ENCODE results near the gene ALAS1.

The ALAS1 gene

DNA sequence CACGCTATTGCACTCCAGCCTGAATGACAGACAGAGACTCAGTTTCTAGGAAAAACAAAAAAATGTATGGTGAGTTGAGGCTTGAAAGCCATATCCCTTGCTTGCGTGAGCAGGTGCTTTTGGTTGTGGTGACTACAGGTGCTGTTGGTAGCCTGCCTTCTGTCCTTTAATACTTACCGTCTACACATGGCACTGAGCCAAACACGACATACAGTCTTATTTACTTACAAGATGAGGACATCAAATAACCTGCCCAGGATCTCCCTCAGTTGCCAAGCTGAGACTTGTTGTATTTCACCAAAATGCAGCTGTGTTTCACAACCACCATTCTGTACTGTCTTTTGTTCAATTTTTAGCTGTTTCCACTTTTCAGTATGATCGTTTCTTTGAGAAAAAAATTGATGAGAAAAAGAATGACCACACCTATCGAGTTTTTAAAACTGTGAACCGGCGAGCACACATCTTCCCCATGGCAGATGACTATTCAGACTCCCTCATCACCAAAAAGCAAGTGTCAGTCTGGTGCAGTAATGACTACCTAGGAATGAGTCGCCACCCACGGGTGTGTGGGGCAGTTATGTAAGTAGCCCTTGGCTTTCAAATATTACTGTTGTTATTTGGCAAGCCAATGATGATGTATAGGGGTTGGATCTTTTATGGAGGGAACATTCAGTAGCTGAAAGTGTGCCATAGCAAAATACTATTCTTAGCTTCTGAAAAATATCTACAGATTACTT is 6.5 kb downstream of the ALAS1 start:
- H3K4me3 ChIP-seq (ENCODE audit: low read length): no peak overlapping the region
- peaks cover 81% of the 10 kb centered on the region for H3K36me3 ChIP-seq (ENCODE audit: control insufficient read depth, low read depth, low read length)
- H3K9ac ChIP-seq (ENCODE audit: low read length): no peak overlapping the region
- H3K27ac ChIP-seq (ENCODE audit: low read length): no peak overlapping the region
- no peaks in the 10 kb centered on the region for H3K9me3 ChIP-seq (ENCODE audit: control insufficient read depth, low read depth, low read length)
- no peaks in the 10 kb centered on the region for H3K27me3 ChIP-seq (ENCODE audit: control insufficient read depth, insufficient read depth, low read length)
- no peaks in the 10 kb centered on the region for H3K4me1 ChIP-seq (ENCODE audit: control insufficient read depth, low read depth, low read length)

DNA sequence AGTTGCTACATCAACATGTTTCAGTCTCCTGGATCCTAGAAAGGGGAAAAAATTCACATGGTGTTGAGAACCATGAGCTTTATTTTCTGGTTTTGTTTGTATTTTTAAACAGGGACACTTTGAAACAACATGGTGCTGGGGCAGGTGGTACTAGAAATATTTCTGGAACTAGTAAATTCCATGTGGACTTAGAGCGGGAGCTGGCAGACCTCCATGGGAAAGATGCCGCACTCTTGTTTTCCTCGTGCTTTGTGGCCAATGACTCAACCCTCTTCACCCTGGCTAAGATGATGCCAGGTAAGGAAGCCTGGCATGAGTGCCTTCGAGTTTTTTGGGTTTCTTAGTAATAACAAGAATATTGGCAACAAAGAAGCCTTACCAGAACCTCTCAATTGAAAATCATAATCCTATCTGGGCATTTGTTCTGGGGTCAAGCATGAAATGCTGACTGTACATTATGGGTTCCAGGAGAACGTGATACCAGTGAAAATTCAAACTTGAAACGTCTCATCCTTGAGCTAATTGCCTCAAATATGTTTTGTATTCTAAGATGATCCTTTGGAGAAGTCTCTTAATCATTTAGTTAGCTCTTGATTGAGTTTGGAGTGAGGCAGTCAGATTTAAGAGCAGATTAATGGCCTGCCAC is 7.9 kb downstream of the ALAS1 start:
- no peak overlapping the region for H3K9ac ChIP-seq (ENCODE audit: low read length)
- peaks cover 86% of the 10 kb centered on the region for H3K36me3 ChIP-seq (ENCODE audit: control insufficient read depth, low read depth, low read length)
- H3K27me3 ChIP-seq (ENCODE audit: control insufficient read depth, insufficient read depth, low read length): no peaks in the 10 kb centered on the region
- no peak overlapping the region for H3K27ac ChIP-seq (ENCODE audit: low read length)
- no peaks in the 10 kb centered on the region for H3K4me1 ChIP-seq (ENCODE audit: control insufficient read depth, low read depth, low read length)
- H3K9me3 ChIP-seq (ENCODE audit: control insufficient read depth, low read depth, low read length): no peaks in the 10 kb centered on the region
- no peak overlapping the region for H3K4me3 ChIP-seq (ENCODE audit: low read length)

DNA sequence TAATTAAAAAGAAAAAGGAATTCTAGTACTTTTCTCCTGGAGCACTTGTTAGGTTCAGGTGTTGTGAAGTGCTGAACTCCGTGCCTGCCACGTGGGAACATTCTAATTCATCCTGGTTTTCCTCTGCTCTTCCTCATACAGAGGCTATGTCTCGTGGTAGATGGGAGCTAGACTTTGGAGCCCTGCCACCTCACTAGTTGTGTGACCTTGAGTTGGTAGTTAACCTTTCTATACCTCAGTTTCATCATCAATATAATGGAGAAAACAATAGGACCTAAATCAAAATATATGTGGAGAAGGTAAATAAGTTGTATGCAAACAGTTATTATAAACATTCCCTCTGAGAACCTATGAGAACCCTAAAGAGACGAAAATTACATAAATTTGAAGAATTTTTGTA is 10.6 kb downstream of the ALAS1 start:
- H3K4me1 ChIP-seq (ENCODE audit: control insufficient read depth, low read depth, low read length): no peaks in the 10 kb centered on the region
- H3K27me3 ChIP-seq (ENCODE audit: control insufficient read depth, insufficient read depth, low read length): no peaks in the 10 kb centered on the region
- H3K36me3 ChIP-seq (ENCODE audit: control insufficient read depth, low read depth, low read length): peaks cover 91% of the 10 kb centered on the region
- no peak overlapping the region for H3K9ac ChIP-seq (ENCODE audit: low read length)
- no peak overlapping the region for H3K27ac ChIP-seq (ENCODE audit: low read length)
- H3K9me3 ChIP-seq (ENCODE audit: control insufficient read depth, low read depth, low read length): no peaks in the 10 kb centered on the region
- no peak overlapping the region for H3K4me3 ChIP-seq (ENCODE audit: low read length)

DNA sequence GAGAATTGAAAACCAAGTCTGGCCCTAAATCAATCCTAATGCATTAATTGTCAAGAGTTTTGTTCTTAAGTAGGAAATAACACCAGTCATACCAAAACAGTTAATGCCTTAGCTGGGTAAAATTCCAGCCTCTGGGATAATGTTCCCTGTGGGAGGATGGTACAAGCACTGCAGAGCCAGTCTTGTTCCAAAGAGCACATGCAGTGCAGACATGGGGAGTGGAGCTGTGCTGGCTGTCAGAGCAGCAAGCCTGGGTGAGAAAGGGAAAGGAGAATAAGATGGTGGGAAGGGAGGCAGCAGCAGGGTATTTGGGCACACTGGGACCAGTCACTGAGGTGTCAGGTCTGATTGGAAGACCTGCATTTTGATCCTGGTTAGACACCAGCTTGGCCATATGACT is 12.1 kb downstream of the ALAS1 start:
- Histone ChIP-seq H3K4me3 (ENCODE audit: low read length) (no peak overlapping the region), H3K4me1 (ENCODE audit: control insufficient read depth, low read depth, low read length) (no peaks in the 10 kb centered on the region), H3K9ac (ENCODE audit: low read length) (no peak overlapping the region), H3K27ac (ENCODE audit: low read length) (no peak overlapping the region), H3K9me3 (ENCODE audit: control insufficient read depth, low read depth, low read length) (no peaks in the 10 kb centered on the region), H3K27me3 (ENCODE audit: control insufficient read depth, insufficient read depth, low read length) (no peaks in the 10 kb centered on the region), H3K36me3 (ENCODE audit: control insufficient read depth, low read depth, low read length) (peaks cover 90% of the 10 kb centered on the region)

DNA sequence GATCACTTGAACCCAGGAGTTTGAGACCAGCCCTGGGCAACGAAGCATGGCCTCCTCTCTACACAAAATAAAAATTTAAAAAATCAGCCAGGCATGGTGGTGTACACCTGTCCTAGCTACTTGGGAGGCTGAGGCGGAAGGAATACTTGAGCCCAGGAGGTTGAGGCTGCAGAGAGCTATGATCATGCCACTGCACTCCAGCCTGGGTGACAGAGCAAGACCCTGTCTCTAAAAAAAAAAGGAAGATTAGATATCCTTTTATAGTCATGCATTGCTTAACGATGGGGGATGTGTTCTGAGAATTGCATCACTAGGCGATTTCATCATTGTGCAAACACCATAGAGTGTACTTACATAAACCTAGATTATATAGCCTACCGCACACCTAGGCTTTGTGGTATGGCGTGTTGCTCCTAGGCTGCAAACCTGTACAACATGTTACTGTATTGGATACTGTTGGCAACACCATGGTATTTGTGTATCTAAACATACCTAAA is 12.6 kb downstream of the ALAS1 start:
- Histone ChIP-seq H3K4me1 (ENCODE audit: control insufficient read depth, low read depth, low read length) (no peaks in the 10 kb centered on the region), H3K27ac (ENCODE audit: low read length) (no peak overlapping the region), H3K4me3 (ENCODE audit: low read length) (no peak overlapping the region), H3K27me3 (ENCODE audit: control insufficient read depth, insufficient read depth, low read length) (no peaks in the 10 kb centered on the region), H3K36me3 (ENCODE audit: control insufficient read depth, low read depth, low read length) (peaks cover 86% of the 10 kb centered on the region), H3K9ac (ENCODE audit: low read length) (no peak overlapping the region), H3K9me3 (ENCODE audit: control insufficient read depth, low read depth, low read length) (no peaks in the 10 kb centered on the region)

DNA sequence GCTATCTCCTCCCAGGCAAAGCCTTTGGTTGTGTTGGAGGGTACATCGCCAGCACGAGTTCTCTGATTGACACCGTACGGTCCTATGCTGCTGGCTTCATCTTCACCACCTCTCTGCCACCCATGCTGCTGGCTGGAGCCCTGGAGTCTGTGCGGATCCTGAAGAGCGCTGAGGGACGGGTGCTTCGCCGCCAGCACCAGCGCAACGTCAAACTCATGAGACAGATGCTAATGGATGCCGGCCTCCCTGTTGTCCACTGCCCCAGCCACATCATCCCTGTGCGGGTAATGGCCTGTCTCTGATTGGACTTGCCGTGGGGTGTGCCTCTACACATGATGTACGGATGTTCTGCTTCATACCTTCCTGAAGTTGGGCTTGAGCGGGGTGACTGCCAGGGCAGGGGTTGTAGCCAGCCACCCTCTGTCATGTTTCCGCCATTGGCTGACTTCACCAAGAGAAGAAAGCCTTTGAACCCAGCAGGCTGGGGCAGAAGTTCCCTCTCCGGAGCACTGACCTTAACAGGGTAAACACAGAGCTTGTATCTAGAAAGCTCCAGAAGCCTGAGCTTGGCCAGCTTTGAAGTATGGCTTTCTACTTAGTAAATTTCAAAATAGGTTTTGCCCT is 13.4 kb downstream of the ALAS1 start:
- Histone ChIP-seq H3K27ac (ENCODE audit: low read length) (no peak overlapping the region), H3K9me3 (ENCODE audit: control insufficient read depth, low read depth, low read length) (no peaks in the 10 kb centered on the region), H3K27me3 (ENCODE audit: control insufficient read depth, insufficient read depth, low read length) (no peaks in the 10 kb centered on the region), H3K36me3 (ENCODE audit: control insufficient read depth, low read depth, low read length) (peaks cover 79% of the 10 kb centered on the region), H3K4me1 (ENCODE audit: control insufficient read depth, low read depth, low read length) (no peaks in the 10 kb centered on the region), H3K9ac (ENCODE audit: low read length) (no peak overlapping the region), H3K4me3 (ENCODE audit: low read length) (no peak overlapping the region)

DNA sequence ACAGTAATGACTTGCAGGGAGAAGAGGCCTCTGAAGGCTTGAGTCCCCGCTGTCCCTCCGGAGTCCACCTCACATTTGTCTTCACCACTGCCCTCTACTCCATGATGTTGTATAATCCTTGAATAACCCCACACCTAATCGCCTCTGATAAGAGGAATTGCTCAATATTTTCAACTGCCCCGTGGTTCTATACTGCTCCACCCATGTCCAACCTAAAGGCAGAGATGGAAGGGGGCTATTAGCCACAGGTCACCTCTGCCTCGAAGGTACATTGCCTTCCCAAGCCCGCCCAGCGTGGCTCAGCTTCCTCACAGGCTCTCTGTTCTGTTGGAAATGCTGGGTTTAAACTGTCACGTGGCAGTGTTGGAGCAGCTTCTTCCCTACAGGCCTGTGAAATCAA is 15.0 kb downstream of the ALAS1 start:
- peaks cover under 1% of the 10 kb centered on the region for H3K4me1 ChIP-seq (ENCODE audit: control insufficient read depth, low read depth, low read length)
- H3K9me3 ChIP-seq (ENCODE audit: control insufficient read depth, low read depth, low read length): no peaks in the 10 kb centered on the region
- H3K9ac ChIP-seq (ENCODE audit: low read length): no peak overlapping the region
- no peak overlapping the region for H3K27ac ChIP-seq (ENCODE audit: low read length)
- H3K4me3 ChIP-seq (ENCODE audit: low read length): no peak overlapping the region
- H3K36me3 ChIP-seq (ENCODE audit: control insufficient read depth, low read depth, low read length): peaks cover 66% of the 10 kb centered on the region
- no peaks in the 10 kb centered on the region for H3K27me3 ChIP-seq (ENCODE audit: control insufficient read depth, insufficient read depth, low read length)

DNA sequence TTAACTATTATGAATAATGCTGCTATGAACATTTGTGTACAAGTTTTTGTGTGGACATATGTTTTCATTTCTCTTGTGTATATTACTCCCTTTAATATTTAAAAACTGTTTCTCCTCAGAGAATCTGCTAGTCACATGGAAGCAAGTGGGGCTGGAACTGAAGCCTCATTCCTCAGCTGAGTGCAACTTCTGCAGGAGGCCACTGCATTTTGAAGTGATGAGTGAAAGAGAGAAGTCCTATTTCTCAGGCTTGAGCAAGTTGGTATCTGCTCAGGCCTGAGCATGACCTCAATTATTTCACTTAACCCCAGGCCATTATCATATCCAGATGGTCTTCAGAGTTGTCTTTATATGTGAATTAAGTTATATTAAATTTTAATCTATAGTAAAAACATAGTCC is 15.9 kb downstream of the ALAS1 start:
- H3K9me3 ChIP-seq (ENCODE audit: control insufficient read depth, low read depth, low read length): no peaks in the 10 kb centered on the region
- H3K4me3 ChIP-seq (ENCODE audit: low read length): no peak overlapping the region
- H3K27me3 ChIP-seq (ENCODE audit: control insufficient read depth, insufficient read depth, low read length): no peaks in the 10 kb centered on the region
- peaks cover 57% of the 10 kb centered on the region for H3K36me3 ChIP-seq (ENCODE audit: control insufficient read depth, low read depth, low read length)
- H3K4me1 ChIP-seq (ENCODE audit: control insufficient read depth, low read depth, low read length): peaks cover 3% of the 10 kb centered on the region
- no peak overlapping the region for H3K9ac ChIP-seq (ENCODE audit: low read length)
- H3K27ac ChIP-seq (ENCODE audit: low read length): no peak overlapping the region

DNA sequence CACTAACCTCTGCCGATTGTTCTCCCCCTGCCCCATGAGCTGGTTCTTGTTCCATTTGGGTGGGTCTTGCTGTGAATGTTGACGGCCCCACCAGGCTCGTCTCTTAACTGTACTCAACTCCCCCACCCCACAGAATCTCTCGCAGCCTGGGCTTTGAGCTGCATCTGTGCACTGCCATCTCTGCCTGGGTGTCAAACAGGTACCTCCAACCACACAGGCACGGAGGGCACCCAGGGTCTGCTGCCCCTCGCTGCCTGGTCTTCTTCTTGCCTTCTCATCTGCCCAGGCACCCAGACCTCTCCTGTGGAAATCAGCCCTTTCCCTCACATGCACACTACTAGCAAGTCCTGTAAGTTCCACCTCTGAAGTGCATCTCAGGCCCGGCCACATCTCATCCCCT is 17.4 kb downstream of the ALAS1 start:
- H3K9me3 ChIP-seq (ENCODE audit: control insufficient read depth, low read depth, low read length): no peaks in the 10 kb centered on the region
- H3K9ac ChIP-seq (ENCODE audit: low read length): no peak overlapping the region
- no peaks in the 10 kb centered on the region for H3K27me3 ChIP-seq (ENCODE audit: control insufficient read depth, insufficient read depth, low read length)
- peaks cover 46% of the 10 kb centered on the region for H3K36me3 ChIP-seq (ENCODE audit: control insufficient read depth, low read depth, low read length)
- no peak overlapping the region for H3K27ac ChIP-seq (ENCODE audit: low read length)
- H3K4me3 ChIP-seq (ENCODE audit: low read length): no peak overlapping the region
- H3K4me1 ChIP-seq (ENCODE audit: control insufficient read depth, low read depth, low read length): peaks cover 3% of the 10 kb centered on the region

DNA sequence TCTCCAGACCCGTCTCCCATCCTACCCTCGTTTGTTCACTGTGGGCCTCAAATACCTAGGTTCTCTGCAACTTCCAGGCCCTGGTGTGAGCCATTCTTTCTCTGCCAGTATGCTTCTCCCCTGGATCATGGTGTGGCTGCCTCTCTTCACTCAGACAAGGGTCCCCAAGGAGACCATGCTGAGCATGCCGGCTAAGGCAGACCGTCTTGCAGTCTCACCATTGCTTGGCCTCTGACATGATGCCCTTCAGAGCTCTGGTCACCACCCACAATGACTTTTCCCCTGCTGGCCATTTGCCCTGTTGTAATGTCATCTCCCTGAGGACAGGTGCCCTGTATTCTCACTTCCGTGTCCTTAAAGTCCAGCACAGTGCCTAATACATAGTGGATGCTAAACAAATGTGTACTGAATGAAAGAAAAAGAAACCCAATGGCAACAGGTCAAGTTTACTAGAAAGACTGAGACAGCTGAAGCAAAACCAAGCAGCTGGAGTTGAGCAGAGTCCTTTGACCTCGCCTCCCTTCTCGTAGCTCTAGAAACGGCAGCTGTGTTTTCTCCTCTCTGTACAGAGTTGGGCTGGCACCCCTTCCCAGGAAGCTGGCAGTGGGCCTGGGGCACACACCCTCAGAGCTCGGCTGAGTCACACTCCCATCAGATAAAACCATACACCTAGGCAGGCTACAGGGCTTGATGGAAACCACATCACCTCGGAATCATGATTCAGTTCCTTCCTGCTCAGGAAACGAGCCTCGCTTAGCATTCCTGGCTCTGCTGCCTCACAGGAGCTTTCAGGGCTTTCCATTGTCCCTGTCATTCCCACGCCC is 18.8 kb downstream of the ALAS1 start:
- H3K9me3 ChIP-seq (ENCODE audit: control insufficient read depth, low read depth, low read length): no peaks in the 10 kb centered on the region
- peaks cover 33% of the 10 kb centered on the region for H3K36me3 ChIP-seq (ENCODE audit: control insufficient read depth, low read depth, low read length)
- peaks cover 3% of the 10 kb centered on the region for H3K4me1 ChIP-seq (ENCODE audit: control insufficient read depth, low read depth, low read length)
- H3K4me3 ChIP-seq (ENCODE audit: low read length): no peak overlapping the region
- no peak overlapping the region for H3K27ac ChIP-seq (ENCODE audit: low read length)
- no peak overlapping the region for H3K9ac ChIP-seq (ENCODE audit: low read length)
- no peaks in the 10 kb centered on the region for H3K27me3 ChIP-seq (ENCODE audit: control insufficient read depth, insufficient read depth, low read length)

DNA sequence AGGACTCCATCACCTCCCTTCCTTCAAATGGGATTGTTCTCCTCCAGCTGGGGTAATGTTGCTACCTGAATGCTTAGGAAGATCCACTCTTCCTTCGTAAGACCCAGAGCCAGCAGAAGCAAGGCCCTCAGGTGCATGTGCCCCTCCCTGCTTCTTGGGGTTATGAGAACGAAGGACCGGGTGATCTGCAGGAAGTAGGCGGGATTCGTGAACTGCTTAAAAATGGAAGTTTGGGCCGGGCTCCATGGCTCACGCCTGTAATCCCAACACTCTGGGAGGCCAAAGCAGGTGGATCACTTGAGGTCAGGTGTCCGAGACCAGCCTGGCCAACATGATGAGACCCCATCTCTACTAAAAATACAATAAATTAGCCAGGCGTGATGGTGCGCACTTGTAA is 19.4 kb downstream of the ALAS1 start:
- Histone ChIP-seq H3K9ac (ENCODE audit: low read length) (no peak overlapping the region), H3K4me3 (ENCODE audit: low read length) (no peak overlapping the region), H3K27ac (ENCODE audit: low read length) (no peak overlapping the region), H3K27me3 (ENCODE audit: control insufficient read depth, insufficient read depth, low read length) (no peaks in the 10 kb centered on the region), H3K4me1 (ENCODE audit: control insufficient read depth, low read depth, low read length) (peaks cover 3% of the 10 kb centered on the region), H3K9me3 (ENCODE audit: control insufficient read depth, low read depth, low read length) (no peaks in the 10 kb centered on the region), H3K36me3 (ENCODE audit: control insufficient read depth, low read depth, low read length) (peaks cover 27% of the 10 kb centered on the region)
